ENCODE results near the gene SRSF7. TPM values are rescaled to one million over a fixed set of nuclear protein-coding genes. Genes with fewer than 3 reads are reported as not detected.
"Not testable (repeated sequence)": the region's sequence is repeated elsewhere in the genome, so short reads cannot be mapped to it uniquely, and the experiment has no call there.

The SRSF7 gene
- total RNA-seq, 4 donors from 2014 or later, result 80.8 to 121 (median 117) TPM

- H3K9me3 ChIP-seq, result no peaks in the 10 kb centered on the region
- H3K27ac ChIP-seq, result no peak overlapping the region
- TF ChIP-seq POLR2A (IDR thresholded peaks at IDR 0.05) (no peak), CTCF (IDR thresholded peaks at IDR 0.05) (no peak)
- intact Hi-C loops (cut with DNase I), result no loop called here
- DNase-seq, result no peak
- peaks cover 0 to 7% of the 10 kb centered on the region in 2 donors for H3K4me1 ChIP-seq
- no peaks in the 10 kb centered on the region for H3K27me3 ChIP-seq
- H3K36me3 ChIP-seq, result no peaks in the 10 kb centered on the region
- no peak overlapping the region for H3K4me3 ChIP-seq (replicated peaks in 1 of 3)
- 79 to 86% methylated on average over 5 of the region's 5 CpGs for WGBS, 2 donors
Measured at GRCh38 chr2:38771632-38772031, 20.5 kb upstream of the SRSF7 start.

GRCh38 chr2:38765551-38765950 lies 14.4 kb upstream of the SRSF7 start:
- Histone ChIP-seq H3K9me3 (no peaks in the 10 kb centered on the region), H3K27ac (no peak overlapping the region), H3K36me3 (no peaks in the 10 kb centered on the region), H3K4me1 (peaks cover 0 to 7% of the 10 kb centered on the region in 2 donors), H3K4me3 (replicated peaks in 1 of 3) (no peak overlapping the region), H3K27me3 (no peaks in the 10 kb centered on the region)
- intact Hi-C loops (cut with DNase I), result no loop called here
- no peak for DNase-seq
- WGBS, 2 donors, result 90 to 92% methylated on average over 5 of the region's 5 CpGs
- TF ChIP-seq POLR2A (IDR thresholded peaks at IDR 0.05) (no peak), CTCF (IDR thresholded peaks at IDR 0.05) (no peak)

GRCh38 chr2:38765149-38765548 lies 14.0 kb upstream of the SRSF7 start:
- DNase-seq, result no peak
- no peaks in the 10 kb centered on the region for H3K27me3 ChIP-seq
- H3K9me3 ChIP-seq, result no peaks in the 10 kb centered on the region
- intact Hi-C loops (cut with DNase I), result no loop called here
- H3K4me1 ChIP-seq, result peaks cover 0 to 7% of the 10 kb centered on the region in 2 donors
- no peak for TF ChIP-seq POLR2A (IDR thresholded peaks at IDR 0.05)
- TF ChIP-seq CTCF (IDR thresholded peaks at IDR 0.05), result no peak
- H3K27ac ChIP-seq, result no peak overlapping the region
- WGBS, 2 donors, result 87 to 92% methylated on average over 4 of the region's 4 CpGs
- H3K36me3 ChIP-seq, result no peaks in the 10 kb centered on the region
- no peak overlapping the region for H3K4me3 ChIP-seq (replicated peaks in 1 of 3)

GRCh38 chr2:38763728-38764127 lies 12.6 kb upstream of the SRSF7 start:
- H3K27me3 ChIP-seq, result no peaks in the 10 kb centered on the region
- H3K9me3 ChIP-seq, result no peaks in the 10 kb centered on the region
- intact Hi-C loops (cut with DNase I), result no loop called here
- no peak overlapping the region for H3K4me3 ChIP-seq (replicated peaks in 1 of 3)
- no peaks in the 10 kb centered on the region for H3K36me3 ChIP-seq
- H3K4me1 ChIP-seq, result peaks cover 0 to 7% of the 10 kb centered on the region in 2 donors
- DNase-seq, result no peak
- whole genome bisulfite sequencing, 2 donors, result 97 to 98% methylated on average over 4 of the region's 4 CpGs
- H3K27ac ChIP-seq, result no peak overlapping the region
- TF ChIP-seq CTCF (IDR thresholded peaks at IDR 0.05) (no peak), POLR2A (IDR thresholded peaks at IDR 0.05) (no peak)

- TF ChIP-seq POLR2A (IDR thresholded peaks at IDR 0.05), result no peak
- no peak for TF ChIP-seq CTCF (IDR thresholded peaks at IDR 0.05)
- intact Hi-C loops (cut with DNase I), result no loop called here
Measured at GRCh38 chr2:38763228-38763627, 12.1 kb upstream of the SRSF7 start.

GRCh38 chr2:38755891-38756290 lies 4.7 kb upstream of the SRSF7 start:
- H3K36me3 ChIP-seq; DNase-seq; H3K27me3 ChIP-seq; H3K9me3 ChIP-seq; H3K27ac ChIP-seq; intact Hi-C loops (cut with DNase I); H3K4me3 ChIP-seq (replicated peaks in 1 of 3): not testable (repeated sequence)
- WGBS, 2 donors, result 96 to 100% methylated on average over 1 to 9 of the region's 31 CpGs
- peaks cover 0 to 13% of the 10 kb centered on the region in 2 donors for H3K4me1 ChIP-seq

More at GRCh38 chr2:38763228-38763627, 12.1 kb upstream of the SRSF7 start:
- Histone ChIP-seq H3K27ac (no peak overlapping the region), H3K36me3 (no peaks in the 10 kb centered on the region), H3K4me3 (replicated peaks in 1 of 3) (no peak overlapping the region), H3K27me3 (no peaks in the 10 kb centered on the region), H3K4me1 (peaks cover 0 to 7% of the 10 kb centered on the region in 2 donors), H3K9me3 (no peaks in the 10 kb centered on the region)
- DNase-seq, result no peak
- WGBS, 2 donors, result 73 to 75% methylated on average over 2 of the region's 2 CpGs
